ENCODE data around the gene LRRFIP1.

Gene LRRFIP1, protein sequence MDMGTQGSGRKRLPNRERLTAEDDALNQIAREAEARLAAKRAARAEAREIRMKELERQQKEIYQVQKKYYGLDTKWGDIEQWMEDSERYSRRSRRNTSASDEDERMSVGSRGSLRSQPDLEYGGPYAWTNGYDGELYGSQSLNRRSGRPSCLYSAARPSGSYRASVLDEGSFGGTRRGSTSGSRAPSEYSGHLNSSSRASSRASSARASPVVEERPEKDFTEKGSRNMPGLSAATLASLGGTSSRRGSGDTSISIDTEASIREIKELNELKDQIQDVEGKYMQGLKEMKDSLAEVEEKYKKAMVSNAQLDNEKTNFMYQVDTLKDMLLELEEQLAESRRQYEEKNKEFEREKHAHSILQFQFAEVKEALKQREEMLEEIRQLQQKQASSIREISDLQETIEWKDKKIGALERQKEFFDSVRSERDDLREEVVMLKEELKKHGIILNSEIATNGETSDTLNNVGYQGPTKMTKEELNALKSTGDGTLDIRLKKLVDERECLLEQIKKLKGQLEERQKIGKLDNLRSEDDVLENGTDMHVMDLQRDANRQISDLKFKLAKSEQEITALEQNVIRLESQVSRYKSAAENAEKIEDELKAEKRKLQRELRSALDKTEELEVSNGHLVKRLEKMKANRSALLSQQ

DNA sequence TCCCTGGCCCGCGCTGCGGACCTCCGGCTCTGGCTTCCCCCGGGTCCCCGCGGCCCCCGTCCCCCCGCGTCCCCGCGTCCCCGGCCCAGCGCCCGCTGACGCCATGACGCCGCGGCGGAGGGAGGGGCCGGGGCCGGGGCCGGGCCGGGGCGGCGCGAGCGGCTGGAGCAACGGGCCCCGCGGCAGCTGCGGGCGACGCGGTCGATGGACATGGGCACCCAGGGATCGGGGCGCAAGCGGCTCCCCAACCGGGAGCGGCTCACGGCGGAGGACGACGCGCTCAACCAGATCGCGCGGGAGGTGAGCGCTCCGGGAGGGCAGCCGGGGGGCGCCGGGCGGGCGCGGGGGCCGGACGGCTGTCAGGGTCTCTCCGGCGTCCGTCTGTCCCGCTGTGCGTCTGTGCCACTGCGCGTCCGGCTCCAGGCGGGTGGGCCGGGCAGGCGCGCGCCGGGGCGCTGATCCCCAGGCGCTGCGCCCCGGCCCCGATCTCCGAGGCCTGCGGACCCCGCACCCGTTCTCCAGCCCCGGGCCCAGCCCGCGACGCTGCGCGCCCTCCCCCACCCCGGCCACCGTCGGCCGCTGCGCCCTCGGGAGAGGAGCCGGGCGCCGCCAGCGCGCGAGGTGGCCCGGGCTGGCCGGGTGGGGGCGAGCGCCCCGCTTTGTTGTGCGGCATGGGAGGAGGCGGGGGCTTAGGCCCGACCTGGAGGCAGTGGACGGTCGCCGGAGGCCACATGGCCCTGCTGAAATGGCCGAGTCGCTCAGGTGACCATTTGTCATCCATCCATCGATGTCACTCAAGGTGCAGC, at the start of gene LRRFIP1:
LRRFIP1 (plus strand) TSS at position 147 of the 806 bp plus-strand sequence; CDS start at position 205, 58 bp downstream.
- no peak for DNase-seq (ENCODE audit: low spot score)

DNA sequence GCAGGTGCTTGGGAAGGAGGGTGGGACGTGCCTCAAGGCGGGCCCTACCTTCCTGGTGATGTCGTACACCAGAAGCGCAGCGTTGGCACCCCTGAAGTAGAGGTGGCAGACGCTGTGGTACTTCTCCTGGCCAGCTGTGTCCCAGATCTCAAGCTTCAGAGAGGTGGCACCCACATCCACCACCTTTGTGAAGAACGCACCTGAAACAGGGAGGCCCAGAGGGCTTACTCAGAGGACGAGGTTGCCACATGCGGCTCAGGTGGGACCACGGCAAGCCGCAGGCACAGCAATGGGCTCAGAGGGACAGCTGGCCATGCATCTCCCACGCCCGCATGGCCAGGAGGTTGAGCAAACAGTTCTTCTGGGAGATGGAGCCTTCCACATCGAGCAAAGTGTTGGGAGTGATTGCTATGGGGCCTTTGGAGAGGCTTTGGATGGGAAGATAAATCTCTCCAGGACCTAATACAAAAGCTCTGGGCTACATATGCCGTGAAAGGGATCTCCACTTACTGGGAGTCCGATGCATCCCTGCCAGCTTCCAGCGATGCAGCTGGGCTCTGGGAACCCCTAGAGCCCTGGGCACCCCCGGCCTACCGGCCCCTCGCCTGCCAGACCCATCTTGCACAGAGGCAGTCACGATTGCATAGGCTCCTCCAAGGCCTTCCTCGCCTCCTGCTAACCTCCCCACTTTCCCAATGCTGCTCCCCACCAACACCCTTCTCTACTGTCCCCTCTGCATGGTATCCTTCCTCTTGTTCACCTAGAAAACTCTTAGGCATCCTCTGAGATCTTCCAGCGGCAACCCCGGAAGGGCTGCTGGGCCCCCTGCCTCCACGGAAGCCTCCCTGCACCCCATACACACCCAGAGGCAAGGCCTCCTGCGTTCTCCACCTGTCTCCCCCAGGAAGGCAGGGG, 49.2 kb upstream of the LRRFIP1 start:
- DNase-seq (ENCODE audit: low spot score): no peak
- in situ Hi-C loops (cut with MboI; ENCODE audit: low sequenced_read_pairs, unreplicated experiment): no loop called here
- TF ChIP-seq, protein P1, sequence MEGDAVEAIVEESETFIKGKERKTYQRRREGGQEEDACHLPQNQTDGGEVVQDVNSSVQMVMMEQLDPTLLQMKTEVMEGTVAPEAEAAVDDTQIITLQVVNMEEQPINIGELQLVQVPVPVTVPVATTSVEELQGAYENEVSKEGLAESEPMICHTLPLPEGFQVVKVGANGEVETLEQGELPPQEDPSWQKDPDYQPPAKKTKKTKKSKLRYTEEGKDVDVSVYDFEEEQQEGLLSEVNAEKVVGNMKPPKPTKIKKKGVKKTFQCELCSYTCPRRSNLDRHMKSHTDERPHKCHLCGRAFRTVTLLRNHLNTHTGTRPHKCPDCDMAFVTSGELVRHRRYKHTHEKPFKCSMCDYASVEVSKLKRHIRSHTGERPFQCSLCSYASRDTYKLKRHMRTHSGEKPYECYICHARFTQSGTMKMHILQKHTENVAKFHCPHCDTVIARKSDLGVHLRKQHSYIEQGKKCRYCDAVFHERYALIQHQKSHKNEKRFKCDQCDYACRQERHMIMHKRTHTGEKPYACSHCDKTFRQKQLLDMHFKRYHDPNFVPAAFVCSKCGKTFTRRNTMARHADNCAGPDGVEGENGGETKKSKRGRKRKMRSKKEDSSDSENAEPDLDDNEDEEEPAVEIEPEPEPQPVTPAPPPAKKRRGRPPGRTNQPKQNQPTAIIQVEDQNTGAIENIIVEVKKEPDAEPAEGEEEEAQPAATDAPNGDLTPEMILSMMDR (IDR thresholded peaks at IDR 0.05; ENCODE audit: borderline replicate concordance, control extremely low read depth, extremely low read depth, insufficient read depth, missing control alignments): no peak

More for the DNA sequence above, at the start of gene LRRFIP1:
- in situ Hi-C loops (cut with MboI; ENCODE audit: low sequenced_read_pairs, unreplicated experiment): no loop called here
- TF ChIP-seq, protein P1 (IDR thresholded peaks at IDR 0.05; ENCODE audit: borderline replicate concordance, control extremely low read depth, extremely low read depth, insufficient read depth, missing control alignments): no peak

DNA sequence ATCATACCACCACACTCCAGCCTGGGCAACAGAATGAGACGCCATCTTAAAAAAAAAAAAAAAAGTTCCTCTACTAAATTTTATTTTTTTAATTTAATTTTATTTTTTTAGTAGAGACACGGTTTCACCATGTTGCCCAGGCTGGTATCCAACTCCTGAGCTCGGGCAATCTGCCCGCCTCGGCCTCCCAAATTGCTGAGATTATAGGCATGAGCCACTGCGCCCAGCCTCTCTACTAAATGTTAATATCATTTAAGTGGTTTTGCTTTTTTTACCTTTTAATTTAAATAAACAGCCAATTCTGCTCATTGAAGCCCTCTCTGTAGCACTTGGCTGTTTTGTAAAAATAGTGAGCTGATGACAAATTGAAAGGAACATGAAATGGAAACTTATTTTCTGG, 46.1 kb upstream of the LRRFIP1 start:
- TF ChIP-seq, protein P1 (IDR thresholded peaks at IDR 0.05; ENCODE audit: borderline replicate concordance, control extremely low read depth, extremely low read depth, insufficient read depth, missing control alignments): no peak
- in situ Hi-C loops (cut with MboI; ENCODE audit: low sequenced_read_pairs, unreplicated experiment): no loop called here
- no peak for DNase-seq (ENCODE audit: low spot score)

DNA sequence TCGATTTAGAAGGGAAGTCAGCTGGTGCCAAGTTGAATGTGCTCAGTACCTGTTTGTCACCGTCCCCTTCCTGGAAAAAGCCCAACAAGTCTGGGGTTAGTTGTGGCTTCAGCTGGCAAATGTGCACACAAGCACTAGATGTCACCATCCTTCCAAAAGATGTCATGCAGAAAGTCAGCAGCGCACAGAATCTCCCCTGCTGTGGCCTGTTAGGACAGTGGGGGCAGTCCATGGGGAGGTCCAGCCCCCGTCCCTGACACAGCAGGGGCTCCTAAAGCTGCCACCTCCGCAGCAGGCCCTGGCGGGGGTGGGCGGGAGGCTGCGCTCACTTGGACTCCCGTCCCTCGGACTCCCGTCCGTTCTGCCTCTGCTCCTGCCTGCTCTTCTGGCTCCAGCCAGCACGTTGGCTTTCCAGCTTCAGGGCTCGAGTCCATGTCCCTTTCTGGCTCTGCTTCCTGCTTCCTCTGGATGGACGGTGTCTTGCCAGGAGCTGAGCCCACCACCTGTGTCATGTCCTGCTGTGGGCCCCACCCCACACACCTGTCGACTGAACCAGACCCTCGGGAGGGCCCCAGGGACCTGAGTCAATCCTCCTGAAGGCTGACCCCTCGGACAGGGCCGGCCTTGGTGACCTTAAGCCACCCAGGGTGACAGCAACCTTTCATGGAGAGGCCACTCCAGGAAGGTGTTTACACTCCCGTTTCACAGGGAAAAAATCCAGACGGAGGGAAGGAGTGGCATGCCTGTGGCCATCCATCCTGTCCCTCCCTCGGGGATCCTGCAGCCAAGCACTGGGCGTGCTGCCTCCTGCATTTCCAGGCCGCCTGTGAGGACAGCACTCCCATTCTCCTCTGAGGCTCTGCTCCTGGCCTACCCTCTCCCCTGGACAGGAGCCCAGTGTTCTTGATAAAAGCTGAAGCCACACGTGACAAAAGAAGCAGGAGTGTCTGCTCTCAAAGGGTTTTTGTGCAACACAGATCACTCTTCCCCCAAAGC, 45.3 kb upstream of the LRRFIP1 start:
- in situ Hi-C loops (cut with MboI; ENCODE audit: low sequenced_read_pairs, unreplicated experiment): no loop called here
- peak; percentile 70 for DNase-seq (ENCODE audit: low spot score)
- TF ChIP-seq, protein P1 (IDR thresholded peaks at IDR 0.05; ENCODE audit: borderline replicate concordance, control extremely low read depth, extremely low read depth, insufficient read depth, missing control alignments): peak; percentile 29

DNA sequence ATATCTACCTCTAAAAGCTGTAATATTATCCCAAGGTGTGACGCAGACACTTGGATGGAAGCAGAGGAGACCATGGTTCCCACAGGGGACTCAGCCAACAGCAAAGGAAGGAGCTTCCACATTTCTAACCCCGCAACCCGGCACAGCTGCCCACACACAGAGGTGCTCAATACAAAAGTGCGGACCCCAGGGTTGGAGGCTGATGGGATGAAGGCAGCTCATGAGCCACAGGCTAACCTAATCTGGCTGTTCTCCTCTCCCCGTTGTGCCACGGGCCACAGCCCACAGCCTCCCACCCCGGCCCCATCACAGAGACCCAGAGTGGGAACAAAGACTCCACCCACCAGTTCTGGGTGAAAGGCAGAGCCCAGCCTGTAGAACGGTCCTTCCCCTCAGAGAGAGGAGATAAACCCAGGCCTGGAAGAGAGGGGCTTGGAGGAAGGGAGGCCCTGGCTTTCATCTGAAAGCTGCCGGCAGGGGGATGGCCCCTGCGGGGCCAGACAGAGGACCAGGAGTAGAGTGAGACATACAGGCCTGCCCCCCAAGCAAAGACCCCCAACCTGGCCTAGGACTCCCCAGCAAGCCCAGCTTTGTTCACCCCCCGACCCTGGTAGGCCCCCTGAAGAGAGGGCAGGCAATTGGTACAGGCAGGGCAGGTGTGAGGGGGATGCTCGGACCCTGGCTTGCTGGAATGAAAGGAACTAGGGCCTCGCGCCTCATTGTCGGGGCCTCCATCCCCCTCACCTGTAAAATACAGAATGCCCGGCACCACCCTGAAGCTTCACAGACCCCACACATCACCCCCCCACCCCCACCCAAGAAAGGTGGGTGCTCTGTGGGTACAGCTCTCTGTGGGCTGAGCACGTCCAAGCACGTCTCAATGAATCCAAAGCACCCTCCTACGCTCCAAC, 43.7 kb upstream of the LRRFIP1 start:
- in situ Hi-C loops (cut with MboI; ENCODE audit: low sequenced_read_pairs, unreplicated experiment): no loop called here
- TF ChIP-seq, protein P1 (IDR thresholded peaks at IDR 0.05; ENCODE audit: borderline replicate concordance, control extremely low read depth, extremely low read depth, insufficient read depth, missing control alignments): no peak

More for the DNA sequence above, 43.7 kb upstream of the LRRFIP1 start:
- DNase-seq (ENCODE audit: low spot score): no peak
